ENCODE measurements around the gene PLXNA4.

Gene PLXNA4

DNA sequence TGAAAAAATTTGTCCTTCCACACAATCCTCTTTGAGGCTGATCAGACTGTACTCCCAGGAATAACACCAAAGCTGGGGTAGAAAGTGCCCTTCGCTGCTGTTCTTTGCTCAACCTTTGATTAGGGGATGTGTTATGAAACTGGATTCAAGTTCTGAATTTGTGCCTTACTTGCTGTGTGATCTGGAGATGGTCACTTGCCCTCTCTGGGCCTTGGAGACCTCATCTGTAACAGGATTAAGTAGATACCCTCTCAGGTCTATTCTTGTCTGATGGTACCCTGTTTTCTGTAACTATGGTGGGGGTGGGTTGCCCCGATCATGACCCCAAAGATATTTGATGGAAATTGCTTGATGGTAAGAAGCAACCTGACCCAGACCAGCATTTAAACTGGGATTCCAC, 368.5 kb downstream of the PLXNA4 start:
- no peak for DNase-seq (ENCODE audit: low read depth in 2 of 2)

DNA sequence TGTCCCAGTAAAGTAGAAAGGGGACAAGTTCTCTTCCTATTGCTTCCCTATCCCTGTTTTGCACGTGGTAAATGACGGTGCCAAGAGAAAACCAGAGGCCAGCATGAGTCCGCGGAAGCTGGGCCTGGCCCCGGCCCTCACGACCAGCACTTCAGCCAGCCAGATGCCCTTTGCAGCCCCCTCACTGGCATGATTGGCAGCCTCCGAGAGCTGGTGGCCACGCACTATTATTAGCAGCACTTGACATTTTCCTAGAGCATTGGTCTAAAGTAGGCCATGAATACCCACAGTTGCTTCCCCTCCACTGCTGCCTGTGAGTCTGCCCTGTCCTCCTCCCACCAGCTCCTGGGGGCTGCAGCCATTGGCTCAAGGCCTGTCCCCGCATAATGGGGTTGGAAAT, 369.1 kb downstream of the PLXNA4 start:
- no peak for DNase-seq (ENCODE audit: low read depth in 2 of 2)

DNA sequence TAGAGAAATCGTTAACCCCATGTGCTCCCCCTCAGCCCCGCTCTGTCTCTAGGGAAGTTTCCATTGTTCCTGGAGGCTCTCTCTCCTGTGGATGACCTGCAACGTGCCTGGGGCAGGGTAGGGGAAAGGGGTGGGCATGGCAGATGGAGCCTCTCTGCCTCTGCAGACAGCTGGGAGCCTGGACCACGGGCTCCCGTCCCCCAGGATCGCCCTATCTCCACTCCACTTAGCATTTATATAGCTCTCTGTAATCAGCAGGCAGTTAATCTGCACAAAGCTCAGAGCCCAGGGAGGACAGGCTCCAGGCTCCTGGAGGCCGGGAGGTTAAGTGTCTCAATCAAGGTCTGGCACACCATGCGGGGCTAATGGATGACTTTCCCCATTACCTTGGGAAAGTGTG, 369.7 kb downstream of the PLXNA4 start:
- no peak for DNase-seq (ENCODE audit: low read depth in 2 of 2)

DNA sequence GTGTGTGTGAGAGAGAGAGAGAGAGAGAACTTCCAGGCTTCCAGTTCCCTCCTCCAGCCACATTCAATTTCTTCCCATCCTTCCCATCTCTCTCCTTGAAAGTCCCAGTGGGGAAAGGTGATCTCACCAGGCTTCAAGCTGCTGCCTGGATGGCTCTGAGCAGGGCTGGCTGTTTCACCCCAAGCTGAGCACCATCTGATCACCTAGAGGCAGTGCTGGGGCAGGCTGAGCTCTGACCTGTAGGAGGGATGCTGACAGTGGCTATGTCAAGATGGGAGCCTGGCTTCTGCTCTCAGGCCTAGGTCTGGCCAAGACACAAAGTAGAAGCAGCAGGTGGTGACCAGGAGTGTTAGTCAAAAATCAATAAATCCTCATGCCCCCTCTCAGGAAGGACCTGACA, 370.8 kb downstream of the PLXNA4 start:
- no peak for DNase-seq (ENCODE audit: low read depth in 2 of 2)

DNA sequence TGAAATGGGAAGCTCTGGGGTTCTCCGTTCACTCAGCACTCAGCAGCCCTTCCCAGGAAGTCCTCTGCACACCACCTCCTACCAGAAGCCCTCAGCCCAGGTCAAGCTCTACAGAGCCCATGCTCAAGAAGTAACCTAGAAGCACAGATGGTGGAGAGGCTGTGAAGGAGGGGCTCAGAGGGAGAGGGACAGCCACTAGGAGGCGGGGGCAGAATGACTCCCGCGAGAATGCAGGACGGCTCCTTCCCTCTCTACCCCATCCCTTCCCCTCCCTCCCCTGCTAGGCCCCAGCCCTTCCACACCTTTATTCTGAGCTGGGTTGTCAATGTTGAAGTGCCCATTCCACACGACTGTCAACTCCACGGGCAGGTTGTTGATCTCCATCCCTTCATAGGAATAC, 373.2 kb downstream of the PLXNA4 start:
- DNase-seq (ENCODE audit: low read depth in 2 of 2) = no peak

DNA sequence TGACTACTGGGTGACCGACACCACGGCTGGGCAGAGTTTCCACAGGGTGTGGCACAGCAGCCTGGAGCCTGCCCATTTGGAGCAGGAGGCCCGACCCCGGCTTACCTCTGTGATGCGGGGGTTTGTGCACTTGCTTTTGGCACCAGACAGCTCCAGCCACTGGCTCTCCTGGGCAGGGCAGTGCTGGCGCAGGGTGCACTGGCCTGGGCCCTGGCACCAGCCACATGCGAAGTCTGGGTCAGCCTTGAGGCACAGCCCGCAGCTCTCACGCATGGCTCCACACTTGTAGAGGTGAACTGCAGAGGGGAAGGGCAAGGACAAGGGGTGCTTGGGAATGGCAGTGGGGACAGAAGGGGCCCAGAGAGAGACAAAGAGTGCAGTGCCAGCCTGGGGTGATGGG, 373.7 kb downstream of the PLXNA4 start:
- DNase-seq (ENCODE audit: low read depth in 2 of 2) = no peak

DNA sequence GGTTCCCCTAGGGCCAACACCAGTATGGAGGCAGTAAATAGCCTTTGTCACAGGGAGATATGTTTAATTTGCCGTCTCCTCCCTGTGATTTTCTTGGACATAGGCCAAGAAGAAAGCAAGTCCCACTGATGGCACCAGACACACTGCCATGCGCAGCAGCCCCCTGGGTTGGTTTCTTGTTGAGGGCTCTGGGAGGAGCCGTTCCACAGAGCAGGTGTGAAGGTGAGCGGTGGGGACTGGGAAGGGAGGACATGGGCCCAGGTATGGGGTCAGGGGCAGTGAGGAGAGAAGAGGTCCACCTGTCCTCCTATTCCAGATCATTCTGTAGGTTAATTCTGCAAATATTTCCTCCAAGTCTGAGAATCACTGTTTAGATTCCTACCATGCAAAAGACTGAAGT, 376.1 kb downstream of the PLXNA4 start:
- DNase-seq (ENCODE audit: low read depth in 2 of 2) = no peak

DNA sequence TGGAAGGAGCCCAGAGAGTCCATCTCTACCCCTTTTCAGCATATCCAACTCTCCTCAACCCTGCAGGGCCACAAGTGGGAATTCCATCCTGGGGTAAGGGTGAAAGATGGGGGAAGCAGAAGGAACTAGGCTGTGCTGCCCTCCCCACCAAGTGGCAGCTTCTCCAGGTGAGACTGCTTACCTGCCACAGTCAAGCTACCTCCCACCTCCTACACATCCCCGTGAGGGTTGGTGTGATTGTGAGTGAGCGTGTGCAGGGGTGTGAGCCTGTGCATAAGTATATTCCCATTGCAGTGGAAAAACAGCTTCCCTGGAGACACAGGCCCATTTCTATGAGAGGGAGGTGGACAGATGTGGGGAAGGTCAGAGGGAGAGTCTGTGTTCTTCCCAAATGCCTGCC, 376.6 kb downstream of the PLXNA4 start:
- DNase-seq (ENCODE audit: low read depth in 2 of 2) = no peak

DNA sequence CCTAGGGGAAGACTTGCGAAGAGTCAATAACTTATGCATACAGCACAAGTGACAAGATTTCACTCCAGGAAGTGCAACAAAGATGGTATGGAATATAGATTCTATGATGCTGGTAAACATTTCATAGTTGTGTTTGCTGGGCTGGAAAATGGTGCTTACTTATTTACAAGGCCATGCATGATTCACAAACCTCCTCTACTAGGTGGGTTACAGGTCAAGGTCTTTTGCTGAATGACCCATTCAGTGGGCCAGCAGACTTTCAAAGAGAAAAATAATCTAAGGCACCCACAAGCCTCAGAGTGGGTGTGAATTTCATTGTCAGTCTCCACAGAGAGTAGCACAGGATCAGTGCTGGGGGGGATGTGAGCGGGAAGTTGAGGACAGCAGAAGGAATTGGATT, 378.5 kb downstream of the PLXNA4 start:
- no peak for DNase-seq (ENCODE audit: low read depth in 2 of 2)

DNA sequence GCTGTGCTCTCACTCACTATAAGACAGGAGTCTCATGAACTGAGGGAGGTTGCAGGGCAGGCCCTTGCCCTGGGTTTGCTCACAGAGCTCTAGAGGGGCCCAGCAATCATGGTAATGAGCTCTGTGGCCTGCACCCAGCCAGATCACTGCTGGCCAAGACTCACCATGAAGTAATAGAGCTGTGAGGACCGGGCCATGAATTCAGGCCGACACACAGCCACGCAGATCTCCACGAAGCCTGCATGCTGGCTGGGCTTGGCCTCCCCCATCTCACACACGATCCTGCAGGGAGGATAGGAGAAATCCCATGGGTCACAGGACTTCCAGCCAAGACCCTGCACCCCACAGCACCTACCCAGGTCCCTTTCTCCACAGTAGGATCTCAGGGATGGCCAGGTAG, 382.4 kb downstream of the PLXNA4 start:
- no peak for DNase-seq (ENCODE audit: low read depth in 2 of 2)

DNA sequence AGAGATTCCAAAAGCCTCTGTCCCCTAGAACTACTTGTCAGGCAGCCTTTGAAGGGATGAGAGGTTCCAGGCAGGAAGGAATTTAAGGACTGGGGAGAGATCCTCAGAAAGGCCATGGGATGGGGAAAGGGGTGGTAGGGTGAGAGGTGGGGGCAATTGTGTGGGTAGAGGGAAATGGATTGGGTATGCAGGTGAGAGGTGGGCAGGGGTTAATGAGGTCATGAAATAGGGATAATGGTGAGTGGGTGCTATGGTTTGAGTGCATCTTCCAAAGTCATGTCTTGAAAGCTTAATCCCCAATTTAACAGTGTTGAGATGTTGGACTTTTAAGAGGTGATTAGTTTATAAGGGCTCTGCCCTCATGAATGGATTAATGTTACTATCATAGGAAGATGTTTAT, 383.5 kb downstream of the PLXNA4 start:
- DNase-seq (ENCODE audit: low read depth in 2 of 2) = no peak

DNA sequence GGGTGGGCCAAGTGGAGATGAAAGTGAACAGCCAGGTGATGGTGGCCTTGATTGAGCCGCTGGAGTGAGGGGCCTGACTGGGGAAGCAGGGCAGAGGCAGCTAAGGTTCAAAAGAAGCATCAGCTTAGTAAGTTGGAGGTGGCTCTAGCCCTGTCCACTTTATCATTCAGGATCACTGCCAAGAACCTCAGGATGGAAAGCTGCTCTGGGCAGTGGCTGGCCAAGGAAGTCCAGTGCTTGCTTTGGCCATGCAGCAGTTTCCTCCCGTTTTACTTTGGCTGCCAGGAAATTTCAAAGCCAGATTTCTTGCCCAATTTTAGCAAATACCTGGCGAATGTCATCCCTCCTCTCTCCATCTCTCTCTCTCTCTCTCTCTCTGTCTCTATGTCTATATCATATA, 384.9 kb downstream of the PLXNA4 start:
- DNase-seq (ENCODE audit: low read depth in 2 of 2) = no peak

DNA sequence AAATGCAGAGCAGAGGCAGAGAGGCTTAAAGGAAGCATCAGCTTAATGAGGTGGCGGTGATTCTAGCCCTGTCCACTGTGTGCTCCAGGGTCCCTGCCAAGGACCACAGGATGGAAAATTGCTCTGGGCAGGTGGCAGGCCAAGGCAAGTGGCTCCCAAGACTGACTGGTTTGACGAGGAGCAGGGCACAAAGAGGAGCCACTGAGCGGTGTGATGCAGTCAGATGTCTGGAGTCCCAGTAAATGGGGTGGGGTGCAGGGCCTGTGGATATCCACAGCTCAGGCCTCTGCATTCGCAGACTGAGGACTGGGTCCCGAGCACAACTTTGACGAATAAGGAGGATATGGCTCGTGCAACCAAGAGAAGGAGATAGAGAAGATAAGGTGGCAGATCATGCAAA, 385.6 kb downstream of the PLXNA4 start:
- DNase-seq (ENCODE audit: low read depth in 2 of 2) = no peak

DNA sequence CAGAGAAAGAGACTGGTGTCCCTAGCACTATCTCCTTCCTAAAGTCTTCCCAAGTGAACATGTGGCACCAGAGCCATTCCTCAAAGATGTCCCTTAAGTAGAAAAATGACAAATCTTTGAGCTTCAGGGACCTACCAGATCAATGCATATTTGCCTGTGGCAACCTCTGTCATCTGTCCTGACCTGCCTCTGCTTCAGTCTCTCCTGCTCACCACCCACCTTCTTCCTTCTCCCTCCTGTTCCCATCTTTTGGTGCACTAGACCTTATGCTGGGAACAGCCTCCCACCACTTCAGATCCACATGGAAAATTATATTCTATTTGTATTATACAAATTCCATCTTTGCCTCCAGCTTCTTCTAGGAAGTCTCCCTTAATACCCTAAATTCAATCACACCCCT, 386.4 kb downstream of the PLXNA4 start:
- no peak for DNase-seq (ENCODE audit: low read depth in 2 of 2)

DNA sequence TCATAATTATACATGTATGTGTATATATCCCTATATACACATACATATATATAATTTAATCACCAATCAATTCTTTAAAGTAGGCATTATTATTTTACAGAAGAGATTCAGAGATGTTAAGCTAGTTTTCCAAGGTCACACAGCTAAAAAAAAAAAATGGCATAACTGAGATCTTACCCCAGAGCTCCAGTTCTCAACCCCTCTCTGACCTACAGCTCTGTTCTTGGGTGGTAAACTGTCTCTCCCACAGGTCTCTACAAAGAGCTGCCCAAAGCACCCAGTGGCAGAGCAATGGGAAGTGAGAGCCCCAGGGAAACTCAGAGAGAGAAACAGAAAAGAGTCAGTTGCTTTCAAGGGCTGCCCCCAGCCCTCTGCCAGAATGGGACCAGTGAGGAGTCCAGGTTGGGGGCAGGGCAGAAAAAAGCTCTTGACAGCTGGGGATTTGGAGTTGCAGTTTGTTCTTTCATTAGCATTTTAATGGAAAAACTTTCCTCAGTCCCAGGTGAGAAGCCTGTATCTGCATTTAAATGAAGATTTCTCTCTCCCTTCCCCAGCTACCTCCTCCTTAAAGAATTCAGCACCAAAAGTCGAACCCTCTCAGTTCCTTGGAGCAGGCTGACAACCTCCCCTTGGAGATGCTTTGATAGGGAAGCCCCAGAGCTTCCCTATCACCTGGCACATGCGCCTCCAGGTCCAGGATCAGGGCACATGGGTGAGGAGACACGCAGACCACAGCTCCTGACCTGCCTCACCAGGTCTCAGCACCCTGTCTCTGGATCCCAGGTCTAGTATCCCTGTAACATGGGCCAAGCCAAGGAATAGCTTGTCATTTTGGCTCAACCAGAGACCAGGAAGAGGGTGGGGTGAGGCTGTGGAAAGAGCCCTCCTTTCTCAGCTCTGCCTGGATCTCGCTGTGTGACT, 388.1 kb downstream of the PLXNA4 start:
- no peak for DNase-seq (ENCODE audit: low read depth in 2 of 2)

DNA sequence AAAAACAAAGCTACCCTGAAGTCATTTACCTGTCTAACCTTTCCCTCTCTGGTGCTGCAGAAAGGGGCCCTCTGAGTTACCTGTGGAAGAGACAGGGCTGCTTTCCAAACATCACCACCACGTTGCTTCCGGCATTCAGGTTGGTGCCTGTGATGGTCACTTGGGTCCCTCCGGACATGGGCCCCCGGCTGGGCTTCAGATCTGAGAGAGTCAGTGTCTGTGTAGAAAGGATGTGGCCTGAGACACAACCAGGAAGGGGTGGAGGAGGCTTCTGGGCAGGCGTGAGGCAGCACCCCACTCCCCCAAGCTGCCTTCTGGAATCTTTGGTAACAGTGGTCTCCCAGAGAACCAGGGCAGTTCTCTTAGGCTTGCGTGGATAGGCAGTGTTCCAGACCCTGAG, 388.9 kb downstream of the PLXNA4 start:
- DNase-seq (ENCODE audit: low read depth in 2 of 2) = no peak

DNA sequence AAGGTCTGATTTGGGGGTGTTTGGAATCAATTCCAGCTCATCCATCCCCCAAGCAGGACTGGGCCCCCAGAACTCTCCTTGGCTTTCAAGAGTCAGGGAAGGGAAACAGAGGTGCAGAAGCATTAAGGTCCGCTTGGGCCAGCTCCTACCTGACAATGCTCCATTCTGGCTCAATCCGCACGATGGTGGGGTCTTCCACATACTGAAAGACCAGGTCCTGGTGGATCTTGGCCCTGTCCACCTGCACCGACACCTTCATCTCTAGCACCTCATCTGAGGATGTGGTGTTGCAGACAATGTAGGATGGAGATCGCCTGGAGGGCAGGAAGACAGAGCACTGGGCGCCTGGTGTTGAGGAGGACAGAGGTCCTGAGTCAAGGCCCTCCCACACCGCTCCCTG, 391.1 kb downstream of the PLXNA4 start:
- no peak for DNase-seq (ENCODE audit: low read depth in 2 of 2)

DNA sequence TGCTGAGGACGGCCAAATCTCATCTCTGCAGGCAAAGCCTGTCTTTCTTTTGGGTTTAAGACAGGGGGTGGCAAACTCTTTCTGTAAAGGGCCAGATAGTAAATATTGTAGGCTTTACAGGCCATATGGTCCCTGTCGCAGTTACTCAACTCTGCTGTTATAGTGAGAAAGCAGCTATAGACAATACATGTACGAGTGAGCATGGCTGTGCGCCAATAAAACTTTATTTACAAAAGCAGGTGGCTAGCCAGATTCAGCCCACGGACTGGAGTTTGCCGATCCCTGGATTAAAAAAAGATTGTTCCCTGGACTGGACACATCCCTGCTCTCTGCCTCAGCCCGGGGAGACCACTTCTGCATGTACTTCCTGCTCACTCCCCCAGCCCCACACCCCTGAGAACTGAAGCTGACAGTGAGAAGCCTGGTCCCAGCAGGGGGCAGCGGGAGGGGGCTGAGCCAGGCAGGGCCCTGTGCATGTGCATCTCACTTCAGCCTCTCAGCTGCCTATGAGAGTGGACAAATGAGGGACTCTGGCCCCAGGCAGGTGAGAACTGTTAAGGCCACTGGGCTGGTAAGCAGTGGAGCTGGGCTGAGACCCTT, 392.4 kb downstream of the PLXNA4 start:
- DNase-seq (ENCODE audit: low read depth in 2 of 2) = no peak

DNA sequence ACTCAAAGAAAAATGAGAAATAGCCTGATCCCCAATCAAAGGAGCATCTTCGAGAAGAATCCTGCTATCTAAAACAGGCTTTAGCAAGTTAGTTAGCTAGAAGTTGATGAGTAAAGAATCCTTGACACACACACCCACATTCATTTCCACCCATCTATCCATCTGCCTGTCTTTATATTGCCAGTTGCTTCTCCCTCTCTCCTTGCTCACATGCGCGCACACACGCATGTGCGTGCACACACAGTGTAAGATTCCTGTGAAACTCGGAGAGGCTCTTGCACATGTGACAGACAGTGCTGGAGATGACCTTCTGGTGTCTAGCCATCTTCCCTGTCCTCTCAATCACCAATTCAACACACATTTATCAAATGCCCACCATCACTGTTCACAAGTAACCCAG, 393.3 kb downstream of the PLXNA4 start:
- DNase-seq (ENCODE audit: low read depth in 2 of 2) = no peak

DNA sequence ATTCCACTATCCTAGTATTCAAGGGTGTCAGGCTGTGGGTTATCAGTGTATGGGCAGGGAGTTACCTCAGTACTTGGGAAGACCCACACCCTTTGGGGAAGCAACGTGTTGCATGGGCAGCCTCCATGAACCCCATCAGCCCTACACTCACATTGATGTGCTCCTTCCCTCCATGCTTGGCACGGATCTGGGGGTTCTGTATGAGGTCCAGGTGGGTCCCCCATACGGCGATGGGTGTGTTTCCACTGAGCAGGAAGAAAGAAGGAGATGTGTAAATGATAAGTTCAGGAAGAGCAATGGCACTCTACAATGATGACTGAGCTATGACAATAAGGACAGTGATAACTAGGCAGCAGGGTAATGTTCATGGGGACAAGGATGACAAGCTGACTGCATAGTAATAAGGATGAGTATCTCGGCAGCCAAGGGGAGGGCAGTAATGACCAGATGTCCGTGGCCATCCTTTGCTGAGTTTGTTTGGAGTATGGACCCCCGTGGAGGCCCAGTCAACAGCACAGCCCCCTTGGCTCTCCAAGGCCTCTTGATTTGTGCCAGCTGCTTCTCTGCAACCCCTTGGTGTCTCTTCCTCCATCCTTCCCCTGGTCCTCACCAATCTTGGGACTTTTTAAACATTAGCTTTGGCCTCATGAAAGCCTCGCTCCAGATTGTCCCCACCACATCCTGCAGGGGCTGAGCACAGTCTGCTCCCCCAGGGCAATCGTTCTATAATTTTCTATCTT, 394.2 kb downstream of the PLXNA4 start:
- no peak for DNase-seq (ENCODE audit: low read depth in 2 of 2)

DNA sequence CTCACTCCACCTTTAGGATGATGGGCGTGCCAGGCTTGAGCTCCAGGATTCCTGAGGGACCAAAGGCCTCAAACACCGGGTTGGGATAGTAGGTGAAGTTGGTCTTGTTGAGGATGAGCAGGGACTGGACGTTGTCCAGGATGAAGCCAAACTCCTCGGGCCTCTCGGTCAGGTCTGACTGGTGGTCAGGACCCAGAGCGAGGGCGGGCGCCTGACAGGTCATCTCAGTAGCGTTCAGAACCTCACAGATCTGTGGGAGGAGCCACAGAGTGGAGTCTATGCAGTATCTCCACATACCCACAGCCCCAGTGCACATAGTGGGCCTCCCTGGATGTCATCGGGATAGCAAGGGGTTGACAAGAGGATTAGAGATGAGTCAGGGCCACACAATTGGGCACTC, 394.9 kb downstream of the PLXNA4 start:
- DNase-seq (ENCODE audit: low read depth in 2 of 2) = no peak

DNA sequence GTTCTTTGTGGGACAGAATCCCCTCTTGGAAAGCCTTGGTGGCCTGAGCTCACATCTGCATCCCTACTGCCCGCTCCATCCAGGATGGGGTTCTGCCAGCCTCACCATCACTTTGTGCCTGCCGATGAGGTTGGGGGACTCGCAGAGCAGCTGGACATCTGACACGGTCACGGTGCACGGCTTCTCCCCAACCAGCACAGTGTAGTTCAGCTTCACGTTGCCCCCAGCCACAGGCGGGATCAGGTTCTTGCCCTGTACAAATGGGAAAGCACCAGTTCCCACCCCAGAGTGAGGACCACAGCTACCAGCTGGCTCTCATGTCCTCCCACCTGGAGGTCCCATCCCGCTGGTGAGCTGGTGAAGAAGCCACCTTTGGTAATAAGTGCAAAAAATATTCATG, 395.8 kb downstream of the PLXNA4 start:
- no peak for DNase-seq (ENCODE audit: low read depth in 2 of 2)

DNA sequence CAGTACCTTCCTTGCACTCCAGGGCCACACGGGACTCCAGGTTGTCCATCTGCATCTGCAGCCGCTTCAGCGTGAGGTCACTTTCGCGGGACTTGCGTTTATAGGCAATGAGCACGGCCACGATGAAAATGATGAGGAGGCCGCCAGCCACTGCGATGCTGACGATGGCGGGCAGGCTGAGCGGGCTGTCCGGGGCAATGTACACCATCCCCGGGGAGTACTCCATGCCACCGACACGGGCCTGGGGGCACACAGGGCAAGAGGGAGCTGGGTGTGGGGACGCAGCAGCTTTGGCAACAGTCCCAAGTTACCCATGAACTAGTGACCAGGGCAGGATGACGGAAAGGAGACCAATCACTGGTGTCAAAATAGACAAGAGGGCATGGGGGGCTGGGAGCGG, 396.6 kb downstream of the PLXNA4 start:
- no peak for DNase-seq (ENCODE audit: low read depth in 2 of 2)
